HG03066 (cell line): ENCODE data around the gene NFYC.

Experiments
- ATAC-seq: cut with Tn5 transposase; IDR thresholded peaks from one replicate; pipeline ENCODE4 v1.9.1; 2021; ENCODE audit warnings: low read depth; ENCODE audit not compliant: unreplicated experiment

NFYC gene

GRCh38 chr1:40794048-40794447, 102.5 kb downstream of the NFYC start:
- no peak for ATAC-seq

GRCh38 chr1:40794974-40795715, 103.6 kb downstream of the NFYC start:
- no peak for ATAC-seq

DNA sequence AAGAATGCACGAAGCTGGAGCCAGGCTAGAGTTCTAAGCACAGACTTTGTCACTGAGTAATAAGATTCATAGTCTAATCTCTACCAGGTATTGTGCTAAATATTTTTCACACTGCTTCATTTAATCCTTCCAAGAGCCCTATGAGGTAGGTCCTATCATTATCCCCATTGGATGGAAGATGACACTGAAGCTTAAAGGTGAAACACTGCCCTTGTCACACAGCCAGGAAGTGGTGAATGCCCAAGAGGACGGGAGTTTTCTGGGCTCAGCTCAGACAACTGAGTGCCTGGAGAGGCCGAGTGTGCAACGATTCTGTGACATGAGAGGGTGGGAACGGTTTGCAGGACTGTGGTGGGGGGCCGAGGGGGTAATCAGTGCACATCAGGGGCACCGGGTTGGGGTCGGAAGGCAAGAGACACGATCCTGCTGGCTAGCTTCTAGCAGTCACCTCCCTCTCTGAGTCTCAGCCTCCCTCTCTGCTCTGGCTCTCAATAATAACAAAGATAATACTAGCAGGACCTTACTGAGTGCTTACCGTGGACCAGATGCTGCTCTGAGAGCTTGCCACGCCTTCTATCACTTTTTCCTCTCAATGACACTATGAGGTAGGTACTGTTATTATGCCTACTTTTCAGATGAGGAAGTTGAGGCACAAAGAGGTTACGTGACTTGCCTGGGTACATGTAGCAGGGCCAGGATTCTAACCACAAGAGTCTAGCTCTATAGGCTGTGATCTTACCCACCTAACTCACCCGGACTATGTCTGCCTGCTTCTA, 104.5 kb downstream of the NFYC start:
- no peak for ATAC-seq

GRCh38 chr1:40796939-40797667, 105.6 kb downstream of the NFYC start:
- no peak for ATAC-seq

DNA sequence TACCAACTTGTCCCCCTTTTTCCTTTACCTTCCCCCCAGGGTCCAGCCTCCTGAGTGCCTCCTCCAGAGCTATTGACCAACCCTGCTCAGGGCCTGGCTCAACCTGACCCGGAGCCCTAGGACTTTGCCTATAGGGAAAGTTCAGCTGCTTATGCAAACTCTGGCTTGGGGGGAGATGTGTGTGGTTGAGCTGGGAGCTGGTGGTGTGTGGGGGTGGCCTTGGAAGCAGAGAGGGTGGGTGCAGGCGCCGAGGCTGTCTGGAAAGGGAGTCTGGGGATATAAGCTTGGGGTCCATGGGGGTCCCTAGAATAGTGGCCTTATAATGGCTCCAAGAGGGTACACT, 106.1 kb downstream of the NFYC start:
- ATAC-seq = no peak

GRCh38 chr1:40798366-40799281, 107.1 kb downstream of the NFYC start:
- no peak for ATAC-seq

GRCh38 chr1:40799351-40799867, 107.9 kb downstream of the NFYC start:
- ATAC-seq = no peak

DNA sequence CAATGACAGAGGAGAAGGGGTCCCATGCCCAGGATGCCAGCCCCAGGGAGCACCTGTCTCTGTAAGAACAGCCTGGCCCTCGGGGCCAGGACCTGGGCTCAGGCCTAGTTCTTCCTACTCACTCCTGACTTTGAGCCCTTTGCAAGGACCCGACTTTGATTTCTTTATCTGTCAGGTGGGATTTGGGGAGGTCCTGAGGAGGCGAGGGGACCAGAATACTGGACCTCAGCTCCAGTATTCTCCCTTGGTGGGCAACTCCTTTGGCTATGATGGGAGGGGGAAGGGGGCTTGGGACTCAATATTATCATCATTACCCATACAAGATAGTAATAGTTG, 110.2 kb downstream of the NFYC start:
- ATAC-seq = no peak

DNA sequence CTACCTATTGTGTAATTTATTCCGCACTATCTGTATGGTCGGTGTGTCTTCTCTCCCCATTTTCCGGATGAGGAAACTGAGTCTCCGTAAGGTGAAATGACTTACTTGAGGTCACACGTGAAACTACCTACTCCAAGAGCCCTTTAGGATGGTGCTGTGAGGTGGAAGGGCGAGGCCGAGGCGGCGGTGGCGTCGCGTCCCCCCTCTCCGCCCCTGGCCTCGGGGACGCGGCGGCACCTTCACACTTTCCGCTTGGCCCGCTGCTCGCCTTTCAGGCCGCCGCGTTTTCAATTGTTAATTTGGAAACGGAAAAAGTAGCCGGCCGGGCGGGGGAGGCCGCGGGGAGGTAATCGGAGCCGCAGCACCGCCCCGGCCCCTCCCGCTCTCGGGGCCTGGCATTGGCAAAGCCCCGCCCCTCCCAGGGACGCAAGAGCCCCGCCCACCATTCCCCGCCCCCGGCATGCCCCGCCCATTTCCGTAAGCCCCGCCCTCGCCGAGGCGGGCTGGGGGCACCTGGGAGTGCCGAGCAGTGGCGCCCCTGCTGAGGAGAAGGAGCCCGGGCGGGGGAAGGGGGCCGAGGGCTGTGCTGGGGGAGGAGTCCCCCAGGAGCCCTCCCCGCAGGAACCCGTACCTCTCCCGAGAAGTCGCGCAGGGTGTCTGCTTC, 110.7 kb downstream of the NFYC start:
- ATAC-seq = no peak

GRCh38 chr1:40802742-40803113, 111.2 kb downstream of the NFYC start:
- no peak for ATAC-seq

- ATAC-seq = no peak
These were observed 111.9 kb downstream of the NFYC start for GRCh38 chr1:40803447-40803846.

DNA sequence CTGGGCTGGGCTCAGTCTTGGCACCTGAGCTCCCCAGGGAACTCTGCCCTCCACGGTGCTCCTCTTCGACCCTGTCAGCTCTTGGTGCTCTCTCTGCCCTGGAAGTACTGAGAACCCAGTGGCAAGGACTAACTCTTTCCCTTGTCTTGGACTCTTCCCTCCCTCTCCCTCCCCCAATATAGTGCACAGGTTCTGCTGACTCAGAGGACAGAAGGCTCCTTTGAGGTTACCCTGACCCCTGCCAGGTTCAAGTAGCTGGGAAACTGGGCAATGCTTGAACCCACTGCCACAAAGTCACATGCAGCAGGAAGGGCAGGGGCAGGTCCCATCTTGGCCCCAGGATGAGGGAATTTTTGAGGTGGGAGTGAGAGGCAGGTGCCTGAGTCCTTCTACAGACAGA, 112.4 kb downstream of the NFYC start:
- no peak for ATAC-seq

GRCh38 chr1:40806240-40806639, 114.7 kb downstream of the NFYC start:
- ATAC-seq = no peak

GRCh38 chr1:40806731-40807695, 115.5 kb downstream of the NFYC start:
- no peak for ATAC-seq

GRCh38 chr1:40808002-40808401, 116.5 kb downstream of the NFYC start:
- ATAC-seq = no peak

- ATAC-seq = no peak
These were observed 116.9 kb downstream of the NFYC start for GRCh38 chr1:40808444-40808843.

- ATAC-seq = no peak
These were observed 117.4 kb downstream of the NFYC start for GRCh38 chr1:40808909-40809308.

GRCh38 chr1:40810927-40811326, 119.4 kb downstream of the NFYC start:
- no peak for ATAC-seq

GRCh38 chr1:40815420-40815819, 123.9 kb downstream of the NFYC start:
- ATAC-seq = no peak
